DMS153 treated with DMSO at 0.1 percent for 48 hours (cell line): ENCODE measurements around the gene NUDT14.

Experiments used
- DNase-seq: peaks from one replicate; lab custom pipeline; 2025; ENCODE audit not compliant: unreplicated experiment; lab: John Stamatoyannopoulos, UW

Gene NUDT14

GRCh38 chr14:105199093-105199492 lies 18.0 kb upstream of the NUDT14 start:
- DNase-seq: no peak

GRCh38 chr14:105198588-105198987 lies 17.5 kb upstream of the NUDT14 start:
- no peak for DNase-seq

GRCh38 chr14:105197211-105197641 lies 16.1 kb upstream of the NUDT14 start:
- no peak for DNase-seq

GRCh38 chr14:105196265-105196960 lies 15.3 kb upstream of the NUDT14 start:
- DNase-seq: no peak

- DNase-seq: no peak
Observed at GRCh38 chr14:105195522-105196264, 14.6 kb upstream of the NUDT14 start.

- DNase-seq: no peak
Observed at GRCh38 chr14:105195051-105195450, 13.9 kb upstream of the NUDT14 start.

- DNase-seq: peak; percentile 82
Observed at GRCh38 chr14:105193916-105194782, 13.0 kb upstream of the NUDT14 start.

GRCh38 chr14:105192866-105193731 lies 12.0 kb upstream of the NUDT14 start:
- no peak for DNase-seq

GRCh38 chr14:105187935-105188524 lies 6.9 kb upstream of the NUDT14 start:
- DNase-seq: no peak

- no peak for DNase-seq
Observed at GRCh38 chr14:105187116-105187515, 6.0 kb upstream of the NUDT14 start.

GRCh38 chr14:105185973-105186372 lies 4.9 kb upstream of the NUDT14 start:
- DNase-seq: no peak

GRCh38 chr14:105185001-105185400 lies 3.9 kb upstream of the NUDT14 start:
- DNase-seq: no peak

- DNase-seq: no peak
Observed at GRCh38 chr14:105184461-105184860, 3.3 kb upstream of the NUDT14 start.

GRCh38 chr14:105182296-105183020 lies 1.3 kb upstream of the NUDT14 start:
- no peak for DNase-seq

- no peak for DNase-seq
Observed at GRCh38 chr14:105181549-105182295, 610 bp upstream of the NUDT14 start.

GRCh38 chr14:105179191-105179590 lies 1.9 kb downstream of the NUDT14 start:
- DNase-seq: no peak

GRCh38 chr14:105178868-105179140 lies 2.3 kb downstream of the NUDT14 start:
- DNase-seq: no peak

GRCh38 chr14:105178069-105178867 lies 2.8 kb downstream of the NUDT14 start:
- no peak for DNase-seq
